HG03439 (cell line): ENCODE data around the gene LRP1.

Source experiments
- ATAC-seq: cut with Tn5 transposase; IDR thresholded peaks from one replicate; pipeline ENCODE4 v1.9.1; 2021; ENCODE audit warnings: mild to moderate bottlenecking, moderate library complexity; ENCODE audit not compliant: unreplicated experiment

The LRP1 gene

DNA sequence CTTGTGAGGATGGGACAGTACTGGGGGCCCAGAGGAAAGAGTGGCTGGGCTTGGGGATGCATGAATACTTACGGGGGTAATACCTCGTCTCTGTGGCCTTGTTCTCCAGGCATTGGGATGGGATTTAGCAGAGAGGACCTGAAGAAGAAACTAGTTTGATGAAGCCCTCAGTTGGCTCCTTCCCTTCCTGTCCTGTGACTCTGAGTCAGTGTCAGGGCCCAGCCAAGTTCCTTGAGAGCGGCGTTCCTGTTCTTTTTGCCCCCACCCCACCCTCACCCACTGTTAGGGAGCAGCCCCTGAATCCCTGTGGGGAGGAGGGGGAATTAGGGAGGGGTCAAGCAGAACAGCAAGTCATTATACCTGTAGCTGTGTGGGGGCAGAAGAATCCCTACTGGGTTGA is 24.4 kb downstream of the LRP1 start:
- ATAC-seq = no peak

DNA sequence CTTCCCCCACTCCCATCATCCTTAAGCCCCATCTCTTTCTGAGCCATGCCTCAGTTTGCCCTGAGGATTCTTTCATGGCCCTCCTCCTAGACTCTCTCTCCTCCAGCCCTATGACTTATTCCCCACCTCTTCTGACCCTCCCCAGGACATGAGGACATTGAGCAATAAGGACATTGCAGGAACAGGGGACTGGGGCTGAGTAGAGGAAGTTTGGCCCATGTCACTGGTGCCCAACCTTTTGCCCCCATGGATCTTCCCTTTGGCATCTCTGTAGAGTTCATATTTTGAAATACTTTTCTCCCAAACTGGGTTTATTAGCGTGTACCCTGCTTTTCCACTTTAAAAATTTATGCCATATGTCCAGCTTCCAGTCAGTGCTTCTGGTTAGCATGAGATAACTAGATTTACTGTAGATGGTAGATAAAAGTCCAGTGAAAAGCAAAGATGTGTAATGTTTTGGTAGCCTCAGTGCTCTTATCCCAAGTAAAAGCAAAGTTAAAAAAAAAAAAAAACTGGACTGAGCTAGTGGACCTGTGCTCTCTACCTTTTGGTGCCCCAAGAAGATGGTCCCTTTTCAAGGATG is 25.2 kb downstream of the LRP1 start:
- no peak for ATAC-seq

GRCh38 chr12:57154076-57154475 is 25.8 kb downstream of the LRP1 start:
- no peak for ATAC-seq

DNA sequence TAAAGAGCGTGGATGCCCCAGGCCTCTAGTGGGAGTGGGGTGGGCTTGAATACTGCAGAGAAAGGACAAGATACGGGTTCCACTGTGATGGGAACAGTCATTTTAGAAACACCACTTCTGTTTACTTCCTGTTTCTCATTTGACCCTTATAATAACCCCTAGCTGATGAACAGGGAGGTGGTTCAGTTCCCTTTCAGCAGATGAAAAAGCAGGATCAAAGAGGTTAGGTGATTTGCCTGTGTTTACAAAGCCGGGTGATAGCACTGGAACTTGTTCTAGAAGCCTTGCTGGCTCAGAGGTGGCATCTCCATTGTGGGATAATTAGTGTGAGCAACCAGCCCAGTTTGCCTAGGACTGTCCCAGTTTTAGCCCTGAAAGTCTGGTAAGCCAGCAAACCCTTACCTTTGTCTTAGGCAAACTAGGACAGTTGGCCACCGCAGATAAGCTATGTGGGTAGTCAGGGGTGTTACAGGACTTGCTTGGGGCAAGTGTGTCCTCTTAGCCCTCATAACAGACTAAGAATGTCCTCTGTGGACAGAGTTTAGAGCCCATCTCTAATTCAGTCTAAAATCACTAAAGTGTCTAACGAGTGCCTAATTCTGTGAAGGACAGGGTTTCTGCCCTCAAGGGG is 26.6 kb downstream of the LRP1 start:
- no peak for ATAC-seq

GRCh38 chr12:57156701-57157403 is 28.6 kb downstream of the LRP1 start:
- no peak for ATAC-seq

- ATAC-seq = no peak
Observed at GRCh38 chr12:57157588-57158173, 29.4 kb downstream of the LRP1 start.

- no peak for ATAC-seq
Observed at GRCh38 chr12:57158186-57158585, 29.9 kb downstream of the LRP1 start.

- ATAC-seq = no peak
Observed at GRCh38 chr12:57158665-57159064, 30.4 kb downstream of the LRP1 start.

DNA sequence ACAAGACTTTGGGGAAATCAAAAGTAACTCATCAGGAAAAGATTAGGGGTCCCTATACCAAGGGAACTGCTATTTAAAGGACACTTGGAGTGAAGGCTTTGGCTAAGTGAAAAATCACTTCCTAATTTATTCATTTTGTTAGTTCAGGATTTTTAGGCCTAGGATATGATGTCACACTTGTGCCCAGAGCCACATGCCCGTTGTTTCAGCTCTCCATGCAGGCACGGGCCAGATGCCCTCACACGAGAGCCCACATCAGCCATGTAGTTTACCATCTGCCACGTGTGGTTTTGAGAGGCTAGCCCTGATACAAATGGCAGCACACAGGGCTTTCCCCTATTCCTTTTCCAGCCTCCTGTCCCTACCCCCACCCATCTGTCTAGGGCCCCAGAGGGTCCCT is 31.0 kb downstream of the LRP1 start:
- no peak for ATAC-seq

- no peak for ATAC-seq
Observed at GRCh38 chr12:57160040-57160439, 31.8 kb downstream of the LRP1 start.

- ATAC-seq = no peak
Observed at GRCh38 chr12:57160741-57161140, 32.5 kb downstream of the LRP1 start.

DNA sequence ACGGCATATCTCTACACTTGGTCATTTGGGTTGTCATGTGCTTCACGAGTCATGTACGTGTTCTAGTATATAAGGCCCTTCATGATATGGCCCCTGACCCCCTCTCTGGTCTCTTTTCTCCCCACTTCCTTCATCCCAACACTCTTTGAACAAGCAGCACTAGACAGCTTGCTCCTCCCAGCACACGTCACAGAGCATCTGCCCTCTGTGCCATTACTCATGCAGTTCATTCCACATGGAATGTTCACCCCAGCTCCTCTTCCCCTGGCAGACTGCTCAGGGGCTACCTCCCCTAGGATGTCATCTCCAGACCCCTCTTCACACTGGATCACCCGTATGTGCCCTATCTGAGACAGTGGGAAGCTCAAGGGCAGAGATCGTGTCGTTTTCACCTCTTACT is 33.2 kb downstream of the LRP1 start:
- ATAC-seq = no peak

DNA sequence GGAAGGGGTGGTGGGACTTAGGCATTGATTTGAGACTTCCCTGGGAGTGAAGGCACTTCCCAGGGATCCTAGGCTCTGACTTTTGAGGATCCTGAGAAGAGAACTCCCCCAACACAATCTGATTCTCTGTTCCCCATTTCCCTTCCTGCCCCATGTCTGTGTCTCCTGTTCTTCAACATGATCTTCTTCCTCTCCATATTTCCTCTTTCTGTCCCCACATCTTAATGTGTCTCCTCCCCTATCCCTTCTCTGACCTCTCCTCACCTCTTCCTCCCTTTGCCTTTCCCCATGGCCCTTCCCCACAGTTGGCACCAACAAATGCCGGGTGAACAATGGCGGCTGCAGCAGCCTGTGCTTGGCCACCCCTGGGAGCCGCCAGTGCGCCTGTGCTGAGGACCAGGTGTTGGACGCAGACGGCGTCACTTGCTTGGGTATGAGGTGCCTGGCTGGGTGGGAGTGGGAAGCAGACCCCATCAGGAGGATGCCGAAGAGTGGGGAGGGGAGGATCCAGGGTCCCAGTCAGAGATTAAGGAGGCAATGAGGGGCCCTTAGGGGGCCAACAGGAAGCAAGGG is 34.4 kb downstream of the LRP1 start:
- no peak for ATAC-seq

DNA sequence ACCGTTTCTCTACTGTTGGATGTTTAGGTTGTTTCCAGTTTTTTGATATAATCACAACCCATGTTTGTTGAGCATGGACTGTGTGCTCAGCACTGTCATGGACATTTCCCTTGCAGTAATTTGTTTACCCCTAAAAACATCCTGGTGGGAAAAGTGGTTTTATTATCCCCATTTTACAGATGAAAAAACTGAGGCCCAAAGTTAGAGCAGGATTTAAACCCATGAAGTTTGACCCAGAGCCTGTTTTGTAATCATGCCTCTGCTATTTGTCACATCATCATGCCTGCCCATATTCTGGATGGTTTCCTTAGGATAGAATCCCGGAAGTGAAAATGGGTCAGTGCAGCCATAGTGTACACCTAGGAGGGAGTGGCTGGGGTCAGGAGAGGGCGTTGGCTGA is 36.2 kb downstream of the LRP1 start:
- ATAC-seq = no peak

- no peak for ATAC-seq
Observed at GRCh38 chr12:57164966-57165625, 36.8 kb downstream of the LRP1 start.

- no peak for ATAC-seq
Observed at GRCh38 chr12:57165741-57166140, 37.5 kb downstream of the LRP1 start.

GRCh38 chr12:57166971-57167371 is 38.7 kb downstream of the LRP1 start:
- no peak for ATAC-seq

DNA sequence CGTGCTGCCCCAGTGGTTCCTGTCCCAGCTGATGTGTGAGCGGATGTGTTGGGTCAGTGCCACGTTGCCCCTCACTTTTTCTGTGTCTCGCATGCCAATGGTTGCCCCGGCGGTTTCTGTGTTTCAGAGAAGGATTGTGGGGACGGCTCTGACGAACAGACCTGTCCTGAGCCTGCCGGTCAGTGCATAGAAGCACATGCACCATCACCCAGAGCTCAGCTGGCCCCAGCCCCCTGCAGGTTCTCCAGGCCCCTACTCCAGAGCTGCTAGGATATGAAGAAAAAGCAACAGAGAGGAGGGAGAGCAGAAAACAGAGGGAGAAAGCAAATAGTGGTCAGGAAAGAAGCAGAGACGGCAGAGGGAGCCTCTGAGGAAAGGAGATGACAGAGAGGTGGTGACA is 39.8 kb downstream of the LRP1 start:
- ATAC-seq = no peak

DNA sequence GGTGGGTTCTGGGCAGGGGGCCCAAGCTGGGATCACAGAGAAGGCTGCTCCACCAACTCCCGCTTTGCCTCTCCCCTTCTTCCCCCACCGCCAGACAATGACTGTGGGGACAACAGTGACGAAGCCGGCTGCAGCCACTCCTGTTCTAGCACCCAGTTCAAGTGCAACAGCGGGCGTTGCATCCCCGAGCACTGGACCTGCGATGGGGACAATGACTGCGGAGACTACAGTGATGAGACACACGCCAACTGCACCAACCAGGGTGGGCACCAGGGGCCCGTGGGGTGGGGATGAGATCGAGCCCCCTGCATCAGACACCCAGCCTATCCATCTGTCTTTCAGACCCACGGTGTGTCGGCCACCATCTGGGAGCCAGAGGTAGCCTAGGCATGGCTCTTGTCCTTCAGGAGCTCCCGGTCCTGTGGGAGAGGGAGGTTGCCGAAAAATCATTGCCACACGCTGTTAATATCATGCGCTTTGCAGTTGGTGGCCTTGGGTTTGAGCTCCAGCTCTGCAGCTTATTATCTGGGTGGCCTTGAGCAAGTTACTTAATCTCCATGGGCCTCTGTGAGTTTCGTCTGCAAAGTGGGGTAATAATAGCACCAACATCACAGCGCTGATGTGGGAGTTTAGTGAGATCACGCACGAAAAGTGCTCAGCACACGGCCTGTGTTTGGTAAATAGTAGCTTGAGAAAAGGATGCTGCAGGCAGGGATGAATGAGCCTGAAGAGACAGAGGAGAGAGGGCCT is 40.9 kb downstream of the LRP1 start:
- no peak for ATAC-seq

DNA sequence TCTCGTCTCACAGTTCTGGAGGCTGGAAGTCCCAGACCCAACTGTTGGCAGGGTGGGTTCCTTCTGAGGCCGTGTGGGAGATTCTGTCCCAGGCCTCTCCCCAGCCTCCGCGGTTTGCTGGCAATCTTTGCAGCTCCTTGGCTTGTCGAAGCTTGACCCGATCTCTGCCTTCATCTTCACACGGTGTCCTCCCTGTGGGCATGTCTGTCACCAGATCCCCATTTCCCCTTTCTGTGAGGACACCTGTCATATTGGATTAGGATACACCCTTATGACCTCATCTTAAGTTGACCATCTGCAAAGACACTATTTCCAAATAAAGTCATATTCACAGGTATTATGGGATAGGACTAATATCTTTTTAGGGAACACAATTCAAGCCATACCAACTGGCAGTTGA is 41.7 kb downstream of the LRP1 start:
- no peak for ATAC-seq

GRCh38 chr12:57170408-57170807 is 42.1 kb downstream of the LRP1 start:
- no peak for ATAC-seq
